DOHH2 (cell line): ENCODE results near the gene DDIAS.

Experiments used
- H3F3A ChIP-seq: fragments of 200-600 bp; sonication (generic), shearing (Covaris generic); 2 replicates; pipeline ENCODE4 v1.6.0; 2016; ENCODE audit warnings: antibody characterized with exemption, mild to moderate bottlenecking; ENCODE audit not compliant: control insufficient read depth, insufficient read depth
- H3K27ac ChIP-seq: fragments of 200-600 bp; sonication (generic); 2 replicates; pipeline ENCODE4 v1.5.1; 2014; ENCODE audit warnings: low read depth, mild to moderate bottlenecking, low read length, moderate library complexity
- H3K27me3 ChIP-seq: fragments of 200-600 bp; sonication (generic); 2 replicates; pipeline ENCODE4 v1.6.1; 2014; ENCODE audit warnings: mild to moderate bottlenecking, low read length, mixed read lengths; ENCODE audit not compliant: control insufficient read depth
- H3K36me3 ChIP-seq: fragments of 200-600 bp; sonication (generic); 2 replicates; pipeline ENCODE4 v1.6.1; 2014; ENCODE audit warnings: mild to moderate bottlenecking, low read length, moderate library complexity, mixed read lengths; ENCODE audit not compliant: control insufficient read depth
- H3K4me1 ChIP-seq: fragments of 200-600 bp; sonication (generic); 2 replicates; pipeline ENCODE4 v1.6.1; 2014; ENCODE audit warnings: mild to moderate bottlenecking, low read length, mixed read lengths; ENCODE audit not compliant: control insufficient read depth
- H3K4me2 ChIP-seq: fragments of 200-600 bp; sonication (generic); 2 replicates; pipeline ENCODE4 v1.6.0; 2014; ENCODE audit warnings: mild to moderate bottlenecking, low read length, moderate library complexity
- H3K4me3 ChIP-seq: fragments of 200-600 bp; sonication (generic); 2 replicates; pipeline ENCODE4 v1.5.1; 2014; ENCODE audit warnings: mild to moderate bottlenecking, low read length, mixed read lengths
- H3K79me2 ChIP-seq: fragments of 200-600 bp; sonication (generic); 2 replicates; pipeline ENCODE4 v1.6.1; 2014; ENCODE audit warnings: mild to moderate bottlenecking, low read length, mixed read lengths; ENCODE audit not compliant: control insufficient read depth
- H3K9me2 ChIP-seq: fragments of 200-600 bp; sonication (generic); replicated peaks from 2 replicates; pipeline ENCODE4 v1.6.1; 2014; ENCODE audit warnings: mild to moderate bottlenecking, low read length, mixed read lengths; ENCODE audit not compliant: control insufficient read depth
- H3K9me3 ChIP-seq: fragments of 200-600 bp; sonication (generic); 2 replicates; pipeline ENCODE4 v1.6.1; 2014; ENCODE audit warnings: antibody characterized with exemption, low read length, mixed read lengths; ENCODE audit not compliant: control insufficient read depth, insufficient read depth
- H4K20me1 ChIP-seq: fragments of 200-600 bp; sonication (generic); 2 replicates; pipeline ENCODE4 v1.6.0; 2014; ENCODE audit warnings: low read depth, mild to moderate bottlenecking, antibody characterized with exemption, low read length, moderate library complexity; ENCODE audit not compliant: control insufficient read depth, insufficient read depth
- CTCF ChIP-seq: fragments of 200-600 bp; sonication (generic); IDR thresholded peaks from one replicate; pipeline ENCODE4 v1.5.1; 2014; ENCODE audit warnings: antibody characterized with exemption, mild to moderate bottlenecking, low read depth, low read length; ENCODE audit not compliant: poor library complexity, severe bottlenecking
- EZH2phosphoT487 ChIP-seq: fragments of 200-600 bp; sonication (generic); IDR thresholded peaks from 2 replicates; pipeline ENCODE4 v1.6.1; 2017; ENCODE audit warnings: borderline replicate concordance, mild to moderate bottlenecking, antibody characterized with exemption, low read length, moderate library complexity, mixed read lengths

DDIAS gene

DNA sequence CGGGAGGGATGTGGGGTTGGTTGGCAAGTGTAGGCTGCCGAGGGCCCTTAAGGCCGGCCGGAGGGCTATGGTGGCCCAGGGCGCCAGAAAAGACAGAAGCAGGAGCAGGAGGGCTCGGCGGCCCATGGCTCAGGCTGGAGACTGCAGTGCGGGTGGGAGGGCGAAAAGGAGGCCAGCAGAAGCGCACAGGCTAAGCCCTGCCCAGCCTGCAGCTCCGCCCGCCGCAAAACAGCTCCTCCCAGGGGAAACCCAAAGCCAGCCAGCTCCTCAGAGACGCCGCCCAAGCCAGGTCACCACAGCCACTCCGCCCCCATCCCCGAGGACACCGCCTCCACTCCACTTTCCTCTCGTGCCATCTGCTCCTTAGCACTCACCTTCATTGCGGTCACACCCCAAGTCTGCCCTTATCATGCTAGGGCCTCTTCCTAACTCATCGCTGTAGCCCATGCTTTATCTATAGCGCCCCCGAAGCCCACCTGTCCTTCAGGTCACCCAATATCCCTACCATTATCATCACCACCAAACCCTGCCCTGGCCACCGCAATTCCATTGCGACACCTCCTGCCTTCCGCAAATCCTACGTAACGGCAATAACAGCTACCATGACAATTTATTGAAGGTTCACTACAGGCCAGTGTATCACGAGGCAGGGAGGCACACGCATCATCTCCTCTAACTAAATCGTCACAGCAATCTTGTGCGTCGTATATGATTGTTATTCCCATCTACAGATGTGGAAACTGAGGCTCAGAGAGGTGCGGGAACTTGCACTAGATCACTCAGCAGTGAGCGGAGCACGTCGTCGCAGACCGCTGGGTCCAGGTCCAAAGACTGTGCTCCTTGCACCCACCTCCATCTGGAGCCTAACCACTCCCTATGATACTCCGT, 1.0 kb upstream of the DDIAS start, which contains the start of gene PRCP:
Gene PRCP (minus strand): TSS at position 154 of the 888 bp plus-strand sequence. CDS start 28 bp downstream, at position 126.
- no peaks in the 10 kb centered on the region for H4K20me1 ChIP-seq
- H3K9me2 ChIP-seq = no peaks in the 10 kb centered on the region
- H3K79me2 ChIP-seq = peaks cover 68% of the 10 kb centered on the region
- H3F3A ChIP-seq = peaks cover 13% of the 10 kb centered on the region; the same call in 1 of the 2 replicates
- peak within 1 kb of the TSS; percentile 98 for H3K4me2 ChIP-seq
- TF ChIP-seq CTCF = peak; percentile 33
- TF ChIP-seq EZH2phosphoT487 = no peak
- H3K4me3 ChIP-seq = peak within 1 kb of the TSS; percentile 93
- H3K27ac ChIP-seq = peak within 1 kb of the TSS; percentile 35
- peaks cover 14% of the 10 kb centered on the region; the same call in 1 of the 2 replicates for H3K36me3 ChIP-seq
- peaks cover 3% of the 10 kb centered on the region; the same call in 1 of the 2 replicates for H3K9me3 ChIP-seq
- H3K4me1 ChIP-seq = peaks cover 72% of the 10 kb centered on the region
- H3K27me3 ChIP-seq = no peaks in the 10 kb centered on the region

DNA sequence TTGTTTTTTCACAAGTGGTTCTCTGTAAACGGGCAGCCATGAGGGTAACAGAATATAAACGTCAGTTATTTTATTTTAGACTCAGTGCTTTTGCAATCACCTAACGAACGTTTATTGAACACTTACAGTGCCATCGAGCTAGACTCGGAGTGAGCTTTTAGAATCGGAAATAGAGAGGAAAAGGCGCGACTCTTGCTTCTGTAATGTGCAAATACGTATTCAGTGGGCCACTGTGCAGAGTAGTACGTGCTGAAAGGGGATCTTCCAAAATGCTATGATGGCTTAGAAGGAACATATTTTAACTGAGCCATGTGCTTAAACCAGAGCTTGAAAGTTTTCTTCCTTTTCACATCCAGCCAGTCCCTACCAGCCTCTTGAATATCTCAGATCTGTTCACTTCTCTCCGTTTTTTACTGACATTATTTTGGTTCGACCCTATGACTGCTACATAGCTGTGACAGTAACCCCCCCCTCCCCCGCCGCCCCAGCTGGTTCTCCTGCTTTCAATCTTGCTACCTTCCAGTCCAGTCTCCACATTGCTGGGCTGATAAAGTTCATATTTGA, 468 bp downstream of the DDIAS start:
- H3K36me3 ChIP-seq = peaks cover 9% of the 10 kb centered on the region; the same call in 1 of the 2 replicates
- H3K27ac ChIP-seq = peak overlapping the region; percentile 53
- H3F3A ChIP-seq = peaks cover 12% of the 10 kb centered on the region; the same call in 1 of the 2 replicates
- TF ChIP-seq CTCF (no peak), EZH2phosphoT487 (no peak)
- no peaks in the 10 kb centered on the region for H3K9me3 ChIP-seq
- H3K4me3 ChIP-seq = peak overlapping the region; percentile 93
- H3K79me2 ChIP-seq = peaks cover 74% of the 10 kb centered on the region
- H3K4me1 ChIP-seq = peaks cover 72% of the 10 kb centered on the region
- H4K20me1 ChIP-seq = no peaks in the 10 kb centered on the region; the same call in 1 of the 2 replicates
- H3K27me3 ChIP-seq = no peaks in the 10 kb centered on the region
- H3K4me2 ChIP-seq = peak overlapping the region; percentile 98
- no peaks in the 10 kb centered on the region for H3K9me2 ChIP-seq

- no peak for TF ChIP-seq EZH2phosphoT487
- TF ChIP-seq CTCF = no peak
- Histone ChIP-seq H3K27me3 (no peaks in the 10 kb centered on the region), H3K36me3 (peaks cover 10% of the 10 kb centered on the region), H3K79me2 (peaks cover 79% of the 10 kb centered on the region), H3K9me2 (no peaks in the 10 kb centered on the region), H3F3A (peaks cover 9% of the 10 kb centered on the region; the same call in 1 of the 2 replicates), H3K9me3 (no peaks in the 10 kb centered on the region), H3K4me1 (peaks cover 74% of the 10 kb centered on the region), H3K4me2 (peak overlapping the region; percentile 98), H3K27ac (no peak overlapping the region), H4K20me1 (no peaks in the 10 kb centered on the region; the same call in 1 of the 2 replicates), H3K4me3 (peak overlapping the region; percentile 93)
Observed at GRCh38 chr11:82902880-82903279, 1.3 kb downstream of the DDIAS start.
